ENCODE results near the gene RRAS.

The RRAS gene

DNA sequence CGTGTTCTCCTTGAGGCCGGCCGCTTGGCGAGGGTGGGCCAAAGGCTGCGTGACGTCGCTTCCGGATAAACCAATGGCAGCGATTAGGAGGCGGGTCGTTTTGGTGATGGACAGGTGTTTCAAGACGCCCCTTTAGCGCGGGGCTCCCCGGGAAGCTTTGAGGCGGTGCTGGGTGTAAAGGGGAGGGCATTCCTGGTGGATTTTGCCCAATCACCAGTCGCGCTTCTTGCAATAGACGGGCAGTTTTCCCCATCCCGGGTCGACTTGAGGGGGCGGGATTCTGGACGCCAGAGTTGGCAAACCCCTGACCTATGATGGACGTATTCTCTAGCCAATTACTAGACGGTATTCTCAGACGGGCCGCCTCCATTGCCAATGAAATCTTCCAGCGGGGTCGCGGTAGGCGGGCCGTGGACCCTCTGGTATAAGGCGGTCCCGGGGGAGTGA, 36.9 kb upstream of the RRAS start:
- DNase-seq = peak; percentile 99

DNA sequence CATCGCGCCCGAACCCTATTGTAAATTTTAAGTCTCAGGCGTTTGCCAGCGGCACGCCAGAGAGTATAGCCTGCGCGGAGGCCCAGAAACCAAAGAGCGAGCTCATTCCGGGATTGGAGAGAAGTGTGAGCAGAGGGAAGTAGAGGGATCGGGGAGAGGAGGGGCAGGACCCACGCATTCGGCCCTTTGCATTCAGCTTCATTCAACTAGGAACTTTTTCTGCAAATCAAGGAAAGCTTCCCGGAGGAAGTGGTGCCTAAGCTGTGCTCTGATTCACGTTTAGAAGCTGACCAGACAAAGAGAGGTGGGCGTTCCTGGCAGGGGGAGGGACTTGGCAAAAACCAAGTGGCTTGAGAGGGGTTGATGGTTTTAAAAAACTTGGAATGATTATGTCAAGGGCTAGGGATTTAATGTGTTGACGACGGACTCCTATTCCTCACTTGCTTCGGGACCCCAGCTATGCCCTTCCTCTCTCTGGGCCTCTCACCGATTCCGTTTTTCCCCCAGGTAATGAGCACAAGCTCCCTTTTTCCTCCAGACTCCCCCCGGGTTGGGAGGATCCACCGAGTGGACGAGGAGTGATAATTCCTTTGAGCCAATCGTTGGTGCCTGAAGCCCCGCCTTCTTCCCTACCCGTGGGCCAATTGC, 36.3 kb upstream of the RRAS start:
- no peak for DNase-seq

DNA sequence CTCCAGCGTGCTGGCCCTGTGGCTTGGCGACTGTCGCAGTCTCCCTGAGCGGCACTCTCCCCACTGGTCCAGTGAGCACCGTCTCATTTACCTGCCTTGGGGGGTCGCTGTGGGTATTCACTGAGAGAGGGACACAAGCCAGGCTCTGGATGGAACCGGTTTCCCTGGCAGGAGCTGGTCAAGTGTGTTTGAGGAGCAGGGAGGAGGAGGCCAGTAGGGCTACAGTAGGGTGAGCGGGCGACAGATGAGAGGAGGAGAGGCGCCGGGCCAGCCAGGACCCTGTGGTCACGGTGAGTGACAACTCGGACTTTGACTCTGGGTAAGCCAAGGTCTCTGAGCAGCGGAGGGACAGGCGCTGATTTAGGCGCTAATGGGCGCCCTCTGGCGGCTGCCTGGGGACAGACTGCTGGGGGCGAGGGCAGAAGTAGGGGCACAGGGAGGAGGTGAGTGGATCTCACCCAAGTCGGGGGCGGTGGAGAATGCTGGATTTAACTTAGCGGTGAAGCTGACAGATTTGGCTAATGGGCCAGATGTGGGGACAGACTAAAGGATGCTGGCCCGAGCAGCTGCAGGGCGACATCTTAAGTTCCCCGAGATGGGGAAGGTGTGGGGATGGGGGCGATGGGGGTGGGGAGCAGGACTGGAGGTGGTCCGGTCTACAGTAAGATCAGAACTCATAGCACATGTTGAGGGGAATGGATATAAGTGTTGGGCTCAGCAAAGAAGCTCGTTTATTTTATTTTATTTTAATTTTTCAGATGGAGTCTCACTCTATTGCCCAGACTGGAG, 32.4 kb upstream of the RRAS start:
- DNase-seq = peak; percentile 51

DNA sequence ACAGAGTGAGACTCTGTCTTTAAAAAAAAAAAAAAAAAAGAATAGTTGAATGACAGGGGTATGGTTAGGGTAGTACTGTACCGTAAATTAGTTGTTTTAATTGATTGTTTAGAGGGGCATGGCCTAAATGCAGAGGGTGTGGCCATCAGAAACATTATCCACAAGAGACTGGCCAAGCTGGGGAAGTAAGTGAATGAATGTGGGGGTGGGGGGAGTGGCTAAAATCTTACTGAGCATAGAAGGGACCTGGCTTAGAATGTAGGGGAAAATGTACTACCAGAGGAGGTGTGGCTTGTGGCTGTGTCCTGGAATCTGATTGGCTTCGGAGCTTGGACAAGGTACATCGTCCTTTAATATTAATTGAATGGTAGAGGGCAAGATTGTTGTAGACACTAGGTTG, 29.6 kb upstream of the RRAS start:
- DNase-seq = no peak

DNA sequence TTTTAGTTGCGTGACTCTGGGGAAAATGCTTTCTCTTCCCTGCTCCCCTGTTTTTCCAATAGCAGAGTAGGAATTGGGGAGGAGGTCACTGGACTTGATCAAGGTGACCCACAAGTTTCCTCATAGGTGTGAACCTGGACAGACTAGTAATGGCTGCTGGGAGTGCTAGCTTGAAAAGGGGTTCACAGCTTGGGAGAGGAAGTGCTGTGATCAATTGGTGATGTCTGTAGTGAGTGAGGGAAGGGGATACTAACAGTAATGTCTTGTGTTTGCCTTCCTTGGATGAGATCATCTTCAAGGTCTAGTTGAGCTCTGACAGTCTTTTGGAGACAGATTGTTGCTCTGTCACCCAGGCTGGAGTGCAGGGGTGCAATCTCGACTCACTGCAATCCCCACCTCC, 27.5 kb upstream of the RRAS start:
- no peak for DNase-seq

DNA sequence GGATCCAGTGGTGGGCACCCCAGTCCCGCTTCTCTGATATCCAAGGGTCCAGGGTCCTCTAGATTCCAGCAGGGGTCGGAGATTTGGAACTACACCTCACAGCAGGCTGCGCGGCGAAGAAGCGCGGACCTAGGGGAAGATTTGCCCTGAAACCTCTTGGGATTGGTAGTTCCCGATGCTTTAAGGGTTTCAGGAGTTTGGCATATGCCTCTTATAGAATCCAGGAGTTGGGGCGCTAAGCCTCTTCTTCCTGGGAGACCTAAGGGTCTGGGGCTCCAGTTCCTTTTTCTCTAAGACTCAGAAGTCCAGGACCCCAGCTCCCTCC, 26.1 kb upstream of the RRAS start:
- DNase-seq = no peak

DNA sequence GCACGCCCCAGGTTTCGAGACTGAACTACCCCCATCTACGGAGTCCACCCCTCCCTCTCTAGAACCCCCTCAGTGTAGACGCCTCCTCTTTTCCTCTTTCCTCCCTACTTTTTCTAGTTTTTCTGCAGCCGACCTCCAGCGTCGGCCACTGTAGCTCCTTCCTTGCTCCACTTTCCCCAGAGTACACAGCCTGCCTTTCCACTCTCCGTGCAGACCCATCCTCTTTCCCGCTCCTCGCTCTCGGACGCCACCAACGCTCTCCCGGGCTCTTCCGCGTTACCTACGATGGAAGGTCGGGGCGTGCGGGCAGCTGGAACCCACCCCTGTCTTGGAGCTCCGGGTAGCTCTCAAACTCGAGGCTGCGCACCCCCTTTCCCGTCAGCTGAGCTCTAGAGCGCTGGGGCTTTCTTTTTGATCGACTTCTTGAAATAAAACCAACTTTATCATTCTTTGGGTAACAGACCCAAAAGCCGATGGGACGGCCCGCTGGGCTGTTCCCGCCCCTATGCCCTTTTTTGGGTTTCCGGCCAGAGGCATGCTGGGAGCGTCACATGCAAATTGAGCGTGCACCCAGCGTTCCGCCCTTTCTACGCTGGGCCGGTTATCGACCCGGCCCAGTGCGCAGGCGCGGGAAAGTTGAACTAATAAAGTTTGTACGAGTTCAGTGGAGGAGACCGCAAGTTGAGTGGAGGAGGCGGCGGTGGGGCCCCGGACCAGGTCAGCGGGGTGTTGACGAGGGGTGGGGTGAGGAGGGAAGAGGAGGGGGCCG, 25.6 kb upstream of the RRAS start, which contains the start of the genes BCL2L12 and IRF3:
Gene BCL2L12 (plus strand): TSS at position 583 of the 769 bp plus-strand sequence. CDS start 760 bp downstream, outside the sequence.
Gene IRF3 (minus strand): TSS at position 507 of the 769 bp plus-strand sequence. CDS start 1,019 bp downstream, outside the sequence.
- DNase-seq = peak; percentile 95

DNA sequence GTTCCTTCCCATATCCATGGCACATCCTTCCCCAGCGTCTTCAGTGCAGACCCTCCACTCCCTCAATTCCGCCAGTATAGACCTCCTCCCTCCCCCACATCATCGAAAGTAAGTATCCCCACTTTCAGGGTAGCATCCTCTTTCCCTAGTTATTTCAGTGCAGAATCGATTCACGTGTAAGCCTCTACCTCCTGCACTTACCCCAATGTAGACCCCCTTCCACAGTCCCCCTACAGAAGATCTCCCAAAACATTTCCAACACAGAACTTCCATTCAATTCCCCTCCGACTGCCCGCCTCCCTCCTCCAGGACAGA, 25.1 kb upstream of the RRAS start:
- no peak for DNase-seq

DNA sequence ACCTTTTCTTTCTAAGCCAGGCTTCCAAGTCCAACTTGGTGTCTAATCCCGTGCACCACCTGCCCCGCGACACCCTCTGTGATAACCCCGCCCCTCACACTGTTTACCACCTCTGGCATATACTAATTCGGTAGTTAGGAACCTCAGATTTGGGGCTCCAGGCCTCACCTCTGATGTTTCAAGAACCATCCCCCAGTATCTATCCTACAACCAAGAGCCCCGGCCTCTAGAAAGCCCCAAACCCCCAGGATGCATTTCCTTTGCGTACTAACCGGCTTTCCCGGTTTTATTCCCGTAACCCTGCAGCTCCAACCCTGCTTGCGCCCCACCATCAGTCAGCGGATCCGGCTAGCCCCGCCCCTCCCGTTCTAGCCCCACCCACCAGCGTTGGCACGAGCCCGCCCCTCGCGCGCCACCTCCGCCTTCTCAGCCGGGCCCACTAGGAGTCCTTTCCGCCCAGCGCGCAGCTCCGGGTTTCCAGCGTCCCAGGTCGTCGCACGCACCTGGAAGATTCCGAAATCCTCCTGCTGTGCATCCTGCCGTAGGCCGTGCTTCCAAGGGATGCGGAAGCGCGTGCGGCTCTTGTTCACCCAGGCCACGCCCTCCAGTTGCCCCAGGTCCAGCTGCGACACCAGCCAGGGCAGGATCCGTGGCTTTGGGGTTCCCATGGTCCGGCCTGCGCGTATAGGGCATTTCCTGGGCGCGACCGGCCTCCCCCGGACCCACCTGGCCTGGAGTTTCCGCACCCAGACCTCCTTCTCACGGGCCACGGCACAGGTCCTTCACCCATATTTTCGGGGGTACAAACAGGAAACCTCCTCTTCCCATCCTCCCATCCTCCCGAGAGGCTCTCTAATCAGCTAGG, 24.5 kb upstream of the RRAS start:
- peak; percentile 68 for DNase-seq

DNA sequence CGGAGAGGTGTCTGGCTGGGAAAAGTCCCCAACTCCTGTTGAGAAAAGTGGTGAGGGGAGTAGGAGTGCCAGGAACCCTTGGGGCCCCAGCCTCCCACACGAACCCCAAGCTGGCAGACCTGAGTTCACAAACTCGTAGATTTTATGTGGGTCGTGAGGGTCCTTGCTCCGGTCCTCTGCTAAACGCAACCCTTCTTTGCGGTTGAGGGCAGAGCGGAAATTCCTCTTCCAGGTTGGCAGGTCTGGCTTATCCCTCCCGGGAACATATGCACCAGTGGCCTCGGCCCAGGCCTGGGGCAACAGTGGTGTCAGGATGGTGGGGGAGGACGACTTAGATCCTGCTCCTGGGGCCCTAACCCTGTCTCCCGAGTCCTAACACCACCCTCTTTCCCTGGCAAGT, 23.3 kb upstream of the RRAS start:
- no peak for DNase-seq

DNA sequence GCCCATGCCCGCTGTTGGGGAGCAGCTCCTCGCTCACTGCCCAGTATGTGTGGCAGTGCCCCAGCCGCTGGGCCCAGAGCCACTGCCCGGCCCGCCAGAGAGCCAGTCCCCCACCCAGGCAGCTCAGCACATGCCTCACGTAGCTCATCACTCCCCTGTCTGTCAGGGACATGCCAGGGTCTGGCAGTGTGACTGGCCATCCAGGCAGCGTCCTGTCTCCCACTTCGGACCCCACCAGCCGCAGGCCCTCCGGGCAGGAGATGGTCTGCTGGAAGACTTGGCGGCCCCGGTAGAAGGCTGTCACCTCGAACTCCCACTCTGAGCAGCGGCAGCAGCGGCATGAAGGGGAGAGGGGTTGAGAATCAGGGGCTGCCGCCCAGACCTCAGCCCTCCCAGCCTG, 22.1 kb upstream of the RRAS start:
- no peak for DNase-seq

DNA sequence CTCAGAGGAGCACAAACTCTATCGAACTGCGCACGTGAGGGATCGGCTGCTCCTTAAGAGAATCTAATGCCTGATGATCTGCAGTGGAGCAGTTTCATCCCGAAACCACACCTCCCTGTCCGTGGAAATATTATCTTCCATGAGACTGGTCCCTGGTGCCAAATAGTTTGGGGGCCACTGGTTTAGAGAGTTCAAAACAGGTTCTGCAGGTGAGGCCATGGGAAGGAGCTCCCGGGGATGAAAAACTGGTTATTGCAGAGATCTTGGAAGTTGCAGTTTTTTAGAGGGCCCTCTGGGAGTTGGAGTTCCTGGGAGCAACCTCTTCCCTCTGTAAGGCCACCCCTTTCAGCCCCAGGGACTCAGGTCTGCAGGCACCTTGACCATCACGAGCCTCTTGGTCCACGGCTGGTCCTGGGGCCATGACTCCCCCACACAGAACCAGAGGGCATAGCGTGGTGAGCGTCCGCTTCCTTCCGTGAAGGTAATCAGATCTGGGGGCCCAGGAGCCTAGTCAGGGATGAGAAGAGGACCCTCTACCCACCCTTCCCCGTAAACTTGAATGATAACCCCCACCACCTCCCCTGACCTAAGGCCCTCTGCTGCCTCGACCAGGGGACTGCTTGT, 20.5 kb upstream of the RRAS start:
- DNase-seq = no peak

DNA sequence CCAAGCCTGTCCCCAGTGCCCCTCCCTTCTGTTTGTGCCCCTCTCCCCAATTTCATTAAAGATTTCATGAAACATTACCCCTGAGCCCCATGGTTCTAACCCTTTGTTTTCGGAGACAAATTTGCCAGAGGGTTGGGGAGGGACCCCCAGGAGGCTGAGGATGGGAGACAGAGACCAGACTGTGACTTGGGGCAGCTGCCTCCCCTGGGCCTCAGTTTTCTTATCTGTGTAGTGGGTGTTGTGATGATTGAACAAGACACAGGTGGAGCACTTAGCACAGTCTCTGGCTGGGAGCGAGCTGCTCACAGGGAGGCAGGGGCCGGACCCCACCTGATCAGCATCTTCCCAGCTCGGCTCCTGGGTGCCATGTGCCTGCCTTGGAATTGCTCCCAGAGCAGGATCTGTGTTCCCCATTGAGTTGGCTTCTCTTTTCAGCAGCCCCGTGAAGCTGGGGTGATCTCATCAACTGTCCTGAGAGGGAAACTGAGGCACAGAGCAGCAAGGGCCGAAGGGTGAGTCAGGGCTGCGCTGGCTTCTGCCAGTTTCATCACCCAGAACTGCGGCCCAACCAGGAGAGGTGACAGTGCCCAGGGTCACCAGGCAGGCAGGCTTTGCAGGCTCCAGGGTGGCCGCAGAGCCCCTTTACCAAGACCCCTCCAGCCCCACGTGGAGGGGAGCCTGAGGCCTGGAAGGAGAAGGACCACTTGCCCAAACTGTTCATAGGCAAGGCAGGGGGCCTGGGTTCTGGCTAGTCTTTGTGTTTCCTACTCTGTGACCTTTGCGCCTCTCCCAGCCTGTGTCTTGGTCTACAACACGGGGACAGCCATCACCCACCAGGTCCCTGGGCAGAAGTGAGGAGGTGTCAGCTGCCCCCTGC, 18.9 kb upstream of the RRAS start:
- DNase-seq = no peak

DNA sequence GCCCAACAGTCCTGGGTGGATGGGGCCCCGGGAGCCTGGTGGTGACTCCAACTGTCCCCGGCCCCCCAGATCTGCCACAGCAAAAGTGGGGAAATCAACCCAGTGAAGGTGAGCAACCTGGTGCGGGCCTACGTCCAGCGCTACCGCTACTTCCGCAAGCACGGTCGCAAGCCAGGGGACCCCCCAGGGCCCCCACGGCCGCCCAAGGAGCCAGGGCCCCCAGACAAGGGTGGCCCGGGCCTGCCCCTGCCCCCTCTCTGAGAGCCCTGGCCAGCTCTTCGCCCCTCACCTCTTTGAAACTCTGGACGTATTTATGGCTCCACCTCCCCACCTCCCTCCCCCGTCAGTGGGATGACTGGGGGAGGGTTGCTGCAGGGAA, 18.2 kb upstream of the RRAS start:
- no peak for DNase-seq

DNA sequence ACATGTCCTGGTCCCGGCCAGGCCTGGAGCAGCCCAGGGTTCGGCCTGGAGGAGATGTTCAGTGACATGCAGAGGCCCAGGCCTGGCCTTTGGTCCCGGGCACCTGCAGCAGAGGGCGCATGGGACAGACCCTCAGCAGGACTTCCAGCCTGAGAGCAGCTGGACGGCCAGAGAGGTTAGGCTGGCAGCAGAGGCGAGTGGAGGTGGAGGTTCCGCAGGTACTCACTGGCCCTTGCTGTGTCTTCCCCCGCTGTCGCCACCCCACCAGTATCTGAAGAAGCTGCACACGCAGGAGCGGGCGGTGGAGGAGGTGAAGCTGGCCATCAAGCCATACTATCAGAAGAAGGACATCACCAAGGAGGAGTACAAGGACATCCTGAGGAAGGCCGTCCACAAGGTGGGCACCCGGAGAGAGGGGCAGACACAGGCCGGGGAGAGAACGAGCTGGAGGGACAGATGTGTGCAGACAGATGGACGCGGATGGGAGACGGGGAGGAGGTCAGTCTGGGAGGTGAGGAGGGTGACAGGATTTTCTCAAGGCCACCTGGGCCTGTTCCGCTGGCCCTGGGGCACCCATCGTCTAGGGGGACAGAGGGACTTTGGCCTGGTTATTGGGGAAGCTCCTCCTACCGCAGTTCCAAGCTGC, 17.7 kb upstream of the RRAS start:
- no peak for DNase-seq

DNA sequence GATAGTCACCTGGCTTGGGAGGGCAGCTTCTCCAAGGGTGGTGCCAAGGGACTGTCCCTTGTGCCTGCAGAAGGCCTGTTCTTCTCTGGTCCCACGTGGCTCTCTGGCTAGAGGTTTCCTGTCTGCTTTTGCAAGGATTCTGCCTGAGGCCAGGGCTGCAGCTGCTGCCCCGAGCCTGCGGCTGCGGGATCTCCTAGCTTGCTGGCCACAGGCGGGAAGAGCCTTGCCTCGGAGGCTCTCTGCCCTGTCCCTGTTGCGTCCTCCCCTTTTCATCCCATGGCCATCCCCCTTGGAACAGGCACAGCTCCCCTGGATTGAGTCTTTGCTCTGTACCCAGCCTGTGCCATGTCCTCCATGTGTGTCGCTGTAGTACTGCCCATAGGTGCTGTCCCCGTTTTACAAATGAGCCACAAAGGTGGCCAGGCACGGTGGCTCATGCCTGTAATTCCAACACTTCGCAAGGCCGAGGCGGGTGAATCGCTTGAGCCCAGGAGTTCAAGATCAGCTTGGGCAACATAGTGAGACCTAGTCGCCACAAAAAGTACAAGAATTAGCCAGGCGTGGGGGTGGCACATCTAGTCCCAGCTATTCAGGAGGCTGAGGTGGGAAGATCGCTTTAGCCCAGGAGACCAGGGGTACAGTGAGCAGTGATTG, 16.6 kb upstream of the RRAS start:
- no peak for DNase-seq

DNA sequence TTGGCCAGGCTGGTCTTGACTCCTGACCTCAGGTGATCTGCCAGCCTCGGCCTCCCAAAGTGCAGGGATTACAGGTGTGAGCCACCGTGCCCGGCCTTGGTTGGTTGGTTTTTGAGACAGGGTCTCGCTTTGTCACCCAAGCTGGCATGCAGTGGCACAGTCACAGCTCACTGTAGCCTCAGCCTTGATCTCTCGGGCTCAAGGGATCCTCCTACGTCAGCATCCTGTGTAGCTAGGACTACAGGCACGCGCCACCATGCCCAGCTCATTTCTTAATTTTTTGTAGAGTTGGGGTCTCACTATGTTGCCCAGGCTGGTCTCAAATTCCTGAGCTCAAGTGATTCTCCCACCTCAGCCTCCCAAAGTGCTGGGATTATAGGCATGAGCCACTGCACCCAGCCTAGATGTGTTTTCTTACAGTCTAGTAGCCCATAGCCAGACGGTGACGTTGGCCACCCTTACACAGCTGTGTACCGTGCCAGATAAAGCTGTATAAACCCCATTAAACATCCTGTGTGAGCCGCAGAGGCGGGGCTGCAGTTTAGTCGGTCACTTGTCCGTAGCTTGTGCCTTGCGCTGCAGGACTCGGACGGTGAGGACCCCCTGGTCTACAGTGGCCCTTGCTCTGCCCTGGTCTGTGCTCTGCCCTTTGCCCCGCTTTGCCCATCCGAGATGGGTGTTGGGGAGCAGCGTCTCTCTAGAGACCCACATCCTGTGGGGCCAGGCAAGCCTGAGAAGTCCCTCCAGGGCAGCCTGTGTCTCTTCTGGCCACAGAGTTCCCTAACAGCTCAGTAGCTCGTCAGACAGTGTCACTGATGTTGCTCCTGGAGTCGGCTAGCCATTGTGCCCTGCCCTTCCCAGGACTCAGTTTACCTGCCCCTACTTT, 15.9 kb upstream of the RRAS start:
- no peak for DNase-seq

DNA sequence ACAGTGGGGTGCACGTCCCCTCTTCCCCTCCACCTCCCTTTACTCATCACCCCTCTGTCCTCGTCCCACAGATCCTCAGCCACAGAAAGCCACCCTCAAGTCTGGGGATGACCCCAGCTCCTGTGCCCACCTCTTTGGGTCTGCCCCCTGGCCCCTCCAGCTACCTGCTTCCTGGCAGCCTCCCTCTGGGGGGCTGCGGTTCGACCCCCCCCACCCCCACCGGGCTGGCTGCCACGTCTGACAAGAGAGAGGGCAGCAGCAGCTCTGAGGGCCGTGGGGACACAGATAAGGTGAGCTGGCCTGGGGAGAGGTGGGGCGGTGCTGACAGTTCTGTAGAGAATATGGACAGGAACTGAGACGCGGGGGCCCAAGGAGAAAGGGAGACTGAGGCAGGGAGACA, 14.6 kb upstream of the RRAS start:
- DNase-seq = no peak

DNA sequence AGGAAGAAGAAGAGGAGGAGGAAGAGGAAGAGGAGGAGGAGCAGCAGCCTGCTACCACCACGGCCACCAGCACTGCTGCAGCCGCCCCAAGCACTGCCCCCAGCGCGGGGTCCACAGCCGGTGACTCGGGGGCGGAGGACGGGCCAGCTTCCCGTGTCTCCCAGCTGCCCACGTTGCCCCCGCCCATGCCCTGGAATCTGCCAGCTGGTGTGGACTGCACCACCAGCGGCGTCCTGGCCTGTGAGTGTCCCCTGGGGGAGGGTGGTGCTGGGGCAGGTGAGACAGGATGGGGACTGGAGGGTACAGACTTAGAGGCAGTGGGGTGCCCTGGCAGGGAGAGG, 13.5 kb upstream of the RRAS start:
- no peak for DNase-seq
